Activated CD4-positive, alpha-beta T cell treated with anti-CD3 and anti-CD28 coated beads, Interleukin-2, amount 50 U/mL, for 16 hours (primary cell): Measurements from ENCODE around the gene VPS13D.
A peak's percentile ranks its signal among the peaks of the same experiment; 100 is the strongest.
"Not testable (repeated sequence)": the region's sequence is repeated elsewhere in the genome, so short reads cannot be mapped to it uniquely, and the experiment has no call there.

Experiments
- DNase-seq: peaks from one replicate; pipeline ENCODE4 v3.0.0-alpha.2; 2020

The VPS13D gene

DNA sequence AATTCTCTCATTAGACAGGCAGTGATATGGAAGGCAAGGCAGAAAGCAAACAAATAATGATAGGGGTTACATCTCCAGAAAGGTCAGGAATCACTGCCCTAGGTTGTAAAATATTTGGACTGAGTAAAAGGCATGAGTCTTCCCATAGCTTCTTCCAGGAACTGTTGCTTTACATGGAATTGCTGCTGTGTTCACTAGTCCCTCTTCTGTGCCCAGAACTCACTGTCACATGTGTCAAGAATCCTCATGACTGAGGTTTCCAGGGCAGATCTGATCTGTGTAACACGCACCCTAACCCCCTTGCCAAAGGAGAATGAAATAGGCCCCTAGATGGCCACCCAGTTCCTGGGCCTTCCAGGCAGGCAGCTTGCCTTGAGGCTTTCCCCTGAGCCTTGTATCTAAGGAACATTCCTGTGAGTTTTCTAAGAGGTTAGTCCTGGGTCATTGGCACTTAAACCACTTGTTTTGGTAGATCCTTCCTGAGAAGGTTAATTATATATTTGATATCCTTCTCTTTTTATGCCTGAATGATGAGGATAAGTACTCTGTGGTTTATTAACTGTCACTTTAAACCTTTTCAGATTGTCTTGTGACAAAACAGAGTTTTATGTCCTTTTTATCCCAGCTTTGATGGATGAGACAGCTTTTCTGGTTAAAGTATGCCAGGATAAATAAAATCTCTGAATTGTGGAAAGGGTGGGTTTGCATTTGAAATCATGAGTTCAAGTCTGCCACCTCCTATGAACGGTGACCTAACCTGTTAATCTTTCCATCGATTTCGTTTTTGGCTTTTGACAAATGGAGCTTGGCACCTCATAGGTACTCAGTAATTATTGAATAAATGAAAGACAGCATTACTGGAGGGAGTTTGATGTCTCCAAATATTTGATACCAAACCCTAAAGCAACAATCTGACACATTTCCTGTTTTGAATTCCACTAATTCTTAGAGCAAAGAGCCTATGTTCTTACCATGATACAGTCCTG, 224.9 kb downstream of the VPS13D start:
- no peak for DNase-seq

DNA sequence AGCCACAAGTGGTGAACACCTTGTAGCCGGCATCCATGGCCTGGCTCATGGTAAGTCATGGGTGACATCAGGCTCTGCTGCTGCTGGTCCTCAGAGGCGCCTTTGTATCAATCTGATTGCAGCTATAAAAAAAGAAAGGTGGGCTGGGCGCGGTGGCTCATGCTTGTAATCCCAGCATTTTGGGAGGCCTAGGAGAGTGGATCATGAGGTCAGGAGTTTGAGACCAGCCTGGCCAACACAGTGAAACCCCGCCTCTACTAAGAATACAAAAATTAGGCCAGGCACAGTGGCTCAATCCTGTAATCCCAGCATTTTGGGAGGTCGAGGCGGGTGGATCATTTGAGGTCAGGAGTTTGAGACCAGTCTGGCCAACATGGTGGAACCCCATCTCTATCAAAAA, 226.3 kb downstream of the VPS13D start:
- DNase-seq: not testable (repeated sequence)

- no peak for DNase-seq
These were observed 227.1 kb downstream of the VPS13D start for GRCh38 chr1:12456979-12457378.

- DNase-seq: no peak
These were observed 227.9 kb downstream of the VPS13D start for GRCh38 chr1:12457771-12458170.

DNA sequence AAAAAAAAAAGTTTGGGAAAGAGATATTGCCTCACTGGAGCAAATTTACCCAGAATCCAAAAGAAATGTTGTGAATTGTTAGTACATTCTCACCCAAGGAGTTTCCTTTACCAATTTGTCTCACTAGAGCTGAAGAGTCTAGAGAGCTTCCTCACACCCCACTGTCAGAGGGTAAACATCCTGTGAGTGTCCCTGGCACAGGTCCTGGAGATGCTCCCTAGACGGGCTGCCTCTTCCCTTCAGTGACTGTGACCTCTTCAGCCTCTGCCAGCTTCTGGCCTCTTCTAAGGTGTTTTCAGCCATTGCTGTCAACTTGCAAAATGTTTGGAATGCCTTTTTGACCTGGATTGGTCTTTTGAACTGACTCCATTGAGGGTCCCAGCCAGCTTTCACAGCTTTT, 228.7 kb downstream of the VPS13D start:
- DNase-seq: no peak

GRCh38 chr1:12460121-12460520, 230.3 kb downstream of the VPS13D start:
- DNase-seq: no peak

GRCh38 chr1:12460911-12461621, 231.2 kb downstream of the VPS13D start:
- DNase-seq: no peak

DNA sequence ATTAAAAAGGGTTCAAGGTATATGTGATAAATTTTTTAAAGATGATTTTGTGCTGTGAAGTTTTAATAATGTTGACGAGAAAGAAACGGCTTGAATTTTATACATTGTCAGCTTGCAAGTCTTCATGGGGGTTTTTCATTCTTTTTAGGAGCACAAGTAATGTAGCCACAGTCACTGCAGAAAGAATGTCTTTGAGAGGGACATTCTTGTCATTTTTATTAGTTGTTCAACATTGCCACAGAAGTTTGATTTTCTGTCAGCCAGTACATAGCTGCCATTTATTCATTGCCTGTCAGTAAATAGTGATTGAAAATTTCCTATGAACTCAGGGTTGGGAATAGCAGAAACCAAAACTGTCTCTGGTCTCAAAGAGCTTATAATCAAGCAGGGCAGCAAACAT, 231.9 kb downstream of the VPS13D start:
- DNase-seq: no peak

DNA sequence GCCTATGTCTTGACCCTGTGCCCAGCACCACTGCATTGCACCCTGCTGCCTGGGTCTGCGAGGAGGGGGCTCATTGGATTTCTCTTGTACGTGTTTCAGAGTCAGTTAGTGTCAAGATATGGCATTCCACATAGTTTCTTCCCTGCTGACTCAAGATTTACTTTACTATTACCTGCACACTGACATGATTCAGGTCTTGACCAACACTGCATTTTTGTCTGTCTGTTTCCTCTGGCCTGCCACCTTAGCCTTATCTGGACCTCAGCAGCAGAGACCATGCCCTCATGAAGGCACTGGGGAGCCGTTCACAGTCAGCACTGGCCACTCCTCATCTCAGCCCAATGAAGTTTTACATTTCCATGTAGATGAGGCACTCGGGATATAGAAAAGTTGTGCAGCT, 232.8 kb downstream of the VPS13D start:
- DNase-seq: no peak

GRCh38 chr1:12464045-12464461, 234.2 kb downstream of the VPS13D start:
- no peak for DNase-seq

DNA sequence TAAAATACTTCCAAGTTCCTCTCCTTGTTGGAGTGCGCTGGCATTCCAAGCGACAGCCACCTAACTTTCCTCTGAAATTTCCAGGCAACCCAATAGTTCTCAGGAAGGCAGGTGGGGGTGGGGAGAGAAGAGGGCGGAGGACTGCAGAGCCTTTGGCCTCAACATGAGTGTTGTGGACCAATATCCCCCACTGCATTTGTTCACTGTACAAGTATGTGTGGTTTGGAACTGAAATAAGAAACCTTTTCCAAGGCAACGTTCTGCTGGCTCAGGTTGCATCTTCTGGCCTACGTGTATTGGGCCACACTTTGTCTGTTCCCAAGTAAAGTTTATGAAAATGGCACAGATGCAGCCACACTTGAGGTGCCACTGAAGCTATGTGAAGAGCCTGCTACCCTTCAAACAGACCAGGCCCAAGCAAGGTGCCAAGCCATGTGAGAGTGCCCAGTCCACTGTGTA, 234.8 kb downstream of the VPS13D start:
- no peak for DNase-seq

DNA sequence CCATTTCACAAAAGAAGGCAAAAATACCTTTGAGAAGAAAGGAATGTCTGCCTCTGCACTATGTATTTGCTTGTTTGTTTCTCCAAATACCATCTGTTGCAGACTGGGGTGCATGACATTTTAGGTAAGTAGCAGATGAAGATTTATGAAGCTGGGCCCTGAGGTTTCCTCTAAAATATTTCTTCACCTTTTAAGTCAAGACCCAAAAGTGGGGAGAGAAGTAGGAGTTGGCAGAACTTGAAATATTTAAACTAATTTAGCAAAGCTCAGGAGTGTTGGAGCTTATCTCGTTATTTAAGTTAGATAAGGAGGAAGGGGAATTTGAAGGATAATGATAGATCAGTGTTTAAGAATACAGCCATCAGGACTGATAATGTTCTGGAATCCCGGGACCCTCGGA, 235.3 kb downstream of the VPS13D start:
- DNase-seq: no peak

GRCh38 chr1:12466816-12467215, 237.0 kb downstream of the VPS13D start:
- DNase-seq: no peak

GRCh38 chr1:12467570-12468286, 237.9 kb downstream of the VPS13D start:
- DNase-seq: peak; percentile 63

- no peak for DNase-seq
These were observed 238.5 kb downstream of the VPS13D start for GRCh38 chr1:12468323-12468722.

- DNase-seq: no peak
These were observed 239.7 kb downstream of the VPS13D start for GRCh38 chr1:12469493-12469892.

DNA sequence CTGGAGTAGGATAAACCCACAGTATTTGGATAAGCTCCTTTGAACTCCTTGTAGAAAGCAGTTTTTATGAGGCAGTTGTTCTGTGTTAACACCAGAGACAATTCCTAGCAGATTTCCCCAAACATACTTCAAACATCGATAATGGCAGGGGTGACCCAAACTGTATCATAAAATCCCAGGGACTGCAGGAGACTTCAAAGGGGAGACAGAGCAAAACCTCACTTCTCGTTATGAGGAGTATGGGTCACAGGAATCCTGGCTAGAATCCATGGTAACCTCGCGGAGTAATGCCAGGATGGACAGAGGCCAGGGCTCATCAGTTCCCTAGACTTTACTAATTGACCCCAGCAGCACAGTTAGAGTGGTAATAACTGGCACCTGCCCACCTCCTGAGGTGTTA, 240.2 kb downstream of the VPS13D start:
- no peak for DNase-seq

GRCh38 chr1:12470916-12471315, 241.1 kb downstream of the VPS13D start:
- not testable (repeated sequence) for DNase-seq

- no peak for DNase-seq
These were observed 242.4 kb downstream of the VPS13D start for GRCh38 chr1:12472156-12472797.

DNA sequence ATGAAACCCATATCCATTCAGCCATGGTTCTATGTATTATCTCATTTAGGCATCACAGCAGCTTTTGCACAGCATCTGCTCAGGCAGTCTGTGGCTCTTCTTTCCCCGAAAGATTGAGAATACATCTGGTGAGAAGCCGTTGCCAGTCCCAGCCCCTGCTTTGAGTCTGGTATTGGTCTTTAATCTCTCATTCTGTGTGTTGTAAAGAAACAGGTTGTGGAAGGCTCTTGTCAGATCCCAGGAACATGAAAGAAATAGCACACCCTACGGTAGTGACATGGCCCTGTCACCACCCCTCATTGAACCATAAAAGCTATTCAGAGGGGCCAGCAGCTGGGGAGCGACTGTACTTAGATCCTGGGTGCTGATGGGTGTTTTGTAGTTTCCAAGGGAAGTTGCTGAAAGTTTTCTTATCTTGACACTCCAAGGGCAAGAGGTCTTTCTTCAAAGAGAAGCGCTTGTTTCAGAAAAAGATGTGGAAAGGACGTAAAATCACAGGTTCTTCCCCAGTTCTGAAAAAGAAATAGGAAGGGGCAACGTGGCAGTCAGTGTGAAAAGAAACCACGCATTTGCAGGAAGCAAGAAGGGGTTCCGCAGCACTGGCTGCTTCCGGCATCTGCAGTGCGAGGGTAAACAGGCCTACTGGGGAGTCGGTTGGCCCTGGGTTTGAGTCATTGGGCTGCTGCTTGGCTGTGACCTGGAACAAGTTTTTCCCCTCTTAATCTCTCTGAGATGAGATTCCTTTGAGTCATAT, 243.1 kb downstream of the VPS13D start:
- peak; percentile 91 for DNase-seq

- no peak for DNase-seq
These were observed 243.9 kb downstream of the VPS13D start for GRCh38 chr1:12473596-12474362.
